AML-193 (cell line): ENCODE data around the gene KRTAP9-1.
"Not testable (repeated sequence)": the region's sequence is repeated elsewhere in the genome, so short reads cannot be mapped to it uniquely, and the experiment has no call there.

Source experiments
- DNase-seq, 2 experiments: peaks; one replicate each; lab custom pipeline; 2025; lab: John Stamatoyannopoulos, UW

Gene KRTAP9-1

GRCh38 chr17:41178843-41179616 is 10.7 kb upstream of the KRTAP9-1 start:
- DNase-seq = no peak

GRCh38 chr17:41184480-41184961 is 5.2 kb upstream of the KRTAP9-1 start, which contains the start of gene KRTAP4-1:
TSS of gene KRTAP4-1 (minus strand) at chr17:41184911. CDS start at chr17:41184854, 57 bp downstream.
- DNase-seq = no peak

GRCh38 chr17:41185001-41185400 is 4.7 kb upstream of the KRTAP9-1 start:
- no peak for DNase-seq

GRCh38 chr17:41186872-41187271 is 2.8 kb upstream of the KRTAP9-1 start:
- no peak for DNase-seq

- no peak for DNase-seq
Measured at GRCh38 chr17:41190328-41190727, 641 bp downstream of the KRTAP9-1 start.

GRCh38 chr17:41196068-41196467 is 6.4 kb downstream of the KRTAP9-1 start:
- no peak for DNase-seq

- no peak for DNase-seq
Measured at GRCh38 chr17:41199421-41200078, 9.9 kb downstream of the KRTAP9-1 start.

- no peak for DNase-seq
Measured at GRCh38 chr17:41211845-41212466, 22.3 kb downstream of the KRTAP9-1 start.

- no peak for DNase-seq
Measured at GRCh38 chr17:41212524-41213169, 23.0 kb downstream of the KRTAP9-1 start.

- DNase-seq = no peak
Measured at GRCh38 chr17:41215681-41216080, 26.0 kb downstream of the KRTAP9-1 start.

GRCh38 chr17:41223821-41224220 is 34.1 kb downstream of the KRTAP9-1 start:
- DNase-seq = no peak

- DNase-seq = no peak
Measured at GRCh38 chr17:41226051-41226450, 36.4 kb downstream of the KRTAP9-1 start.

GRCh38 chr17:41226598-41227095 is 37.0 kb downstream of the KRTAP9-1 start, which contains the start of gene KRTAP9-2:
TSS of gene KRTAP9-2 (plus strand) at chr17:41226648. CDS start at chr17:41226655, 7 bp downstream.
- DNase-seq = not testable (repeated sequence)

GRCh38 chr17:41230094-41230493 is 40.4 kb downstream of the KRTAP9-1 start:
- DNase-seq = no peak

GRCh38 chr17:41231731-41232130 is 42.0 kb downstream of the KRTAP9-1 start:
- DNase-seq = no peak

- DNase-seq = not testable (repeated sequence)
Measured at GRCh38 chr17:41232399-41233105, 42.9 kb downstream of the KRTAP9-1 start, which contains the start of gene KRTAP9-3. TSS of gene KRTAP9-3 (plus strand) at chr17:41232449. CDS start at chr17:41232502, 53 bp downstream.

- not testable (repeated sequence) for DNase-seq
Measured at GRCh38 chr17:41237116-41237515, 47.4 kb downstream of the KRTAP9-1 start.

GRCh38 chr17:41237949-41238437 is 48.3 kb downstream of the KRTAP9-1 start, which contains the start of gene KRTAP9-8:
TSS of gene KRTAP9-8 (plus strand) at chr17:41237999. CDS start at chr17:41238052, 53 bp downstream.
- DNase-seq = not testable (repeated sequence)
